Smooth muscle cell (in vitro differentiated cells): ENCODE data around the gene CDK17. TPM values are rescaled to one million over a fixed set of nuclear protein-coding genes. Genes with fewer than 3 reads are reported as not detected.

ENCODE experiments used
- DNase-seq: peaks from one replicate; lab custom pipeline; 2025; ENCODE audit not compliant: unreplicated experiment; lab: John Stamatoyannopoulos, UW
- H2AFZ ChIP-seq: fragments of 200-600 bp; sonication (generic); 2 replicates; pipeline ENCODE4 v1.6.0; 2016; ENCODE audit warnings: antibody characterized with exemption, low read depth, mild to moderate bottlenecking
- H3F3A ChIP-seq: fragments of 200-600 bp; sonication (generic); 2 replicates; pipeline ENCODE4 v1.6.0; 2017; ENCODE audit warnings: antibody characterized with exemption, low read depth
- H3K27ac ChIP-seq: fragments of 200-600 bp; sonication (generic); 2 replicates; pipeline ENCODE4 v1.5.1; 2016; ENCODE audit warnings: low read depth, mild to moderate bottlenecking
- H3K27me3 ChIP-seq: fragments of 200-600 bp; sonication (generic); 2 replicates; pipeline ENCODE4 v1.6.1; 2016; ENCODE audit warnings: low read depth, mild to moderate bottlenecking
- H3K36me3 ChIP-seq: fragments of 200-600 bp; sonication (generic); 2 replicates; pipeline ENCODE4 v1.5.1; 2016; ENCODE audit warnings: low read depth
- H3K4me1 ChIP-seq: fragments of 200-600 bp; sonication (generic); 2 replicates; pipeline ENCODE4 v1.5.1; 2016; ENCODE audit warnings: low read depth
- H3K4me2 ChIP-seq: fragments of 200-600 bp; sonication (generic); 2 replicates; pipeline ENCODE4 v1.6.0; 2016; ENCODE audit warnings: mild to moderate bottlenecking
- H3K4me3 ChIP-seq: fragments of 200-600 bp; sonication (generic); 2 replicates; pipeline ENCODE4 v1.5.1; 2016; ENCODE audit warnings: mild to moderate bottlenecking
- H3K79me2 ChIP-seq: fragments of 200-600 bp; sonication (generic); 2 replicates; pipeline ENCODE4 v1.6.0; 2016; ENCODE audit warnings: low read depth, mild to moderate bottlenecking
- H3K9ac ChIP-seq: fragments of 200-600 bp; sonication (generic); 2 replicates; pipeline ENCODE4 v1.6.0; 2016; ENCODE audit warnings: low read depth
- H3K9me3 ChIP-seq: fragments of 200-600 bp; sonication (generic); replicated peaks from 2 replicates; pipeline ENCODE4 v1.5.1; 2016; ENCODE audit warnings: low read depth
- H4K20me1 ChIP-seq: fragments of 200-600 bp; sonication (generic); 2 replicates; pipeline ENCODE4 v1.6.0; 2016; ENCODE audit warnings: low read depth
- CTCF ChIP-seq: fragments of 200-600 bp; sonication (generic); IDR thresholded peaks from 2 replicates; pipeline ENCODE4 v1.5.1; 2017; ENCODE audit warnings: borderline replicate concordance, mild to moderate bottlenecking, antibody characterized with exemption; ENCODE audit not compliant: insufficient read depth, poor library complexity, severe bottlenecking
- WGBS: methylation state at CpG from one replicate; pipeline ENCODE4 v1.1.7; 2016; ENCODE audit warnings: low lambda C conversion rate; 5-methylcytosine and 5-hydroxymethylcytosine counted together
- polyA plus RNA-seq: library from polyadenylated mRNA; unstranded; fragments of >200 nt; fragmentation: Nextera tagmentation; extraction: Ambion mirVana; gene quantifications from 2 replicates; pipeline ENCODE4 v1.2.1, GENCODE V29; 2016
- total RNA-seq: library from RNA; depleted of rRNA; stranded (reverse); fragments of >200 nt; gene quantifications from 2 replicates; pipeline ENCODE4 v1.2.3, GENCODE V29; 2014

Gene CDK17
- total and polyA plus RNA-seq, 2 experiments from 2014 or later = 16.0 to 49.8 TPM

- H4K20me1 ChIP-seq = no peaks in the 10 kb centered on the region
- no peaks in the 10 kb centered on the region for H3K4me1 ChIP-seq
- 93% methylated on average over 6 of the region's 6 CpGs for WGBS
- H3K9ac ChIP-seq = no peak overlapping the region
- peaks cover 22% of the 10 kb centered on the region for H3K36me3 ChIP-seq
- no peak overlapping the region for H3K27ac ChIP-seq
- DNase-seq = no peak
- H3F3A ChIP-seq = peaks cover 3% of the 10 kb centered on the region
- H2AFZ ChIP-seq = no peak overlapping the region
- TF ChIP-seq CTCF = no peak
- no peak overlapping the region for H3K4me2 ChIP-seq
- no peak overlapping the region for H3K4me3 ChIP-seq
- H3K27me3 ChIP-seq = no peaks in the 10 kb centered on the region
- H3K9me3 ChIP-seq = no peaks in the 10 kb centered on the region
- H3K79me2 ChIP-seq = no peaks in the 10 kb centered on the region
Observed at GRCh38 chr12:96295532-96296160, 104.6 kb downstream of the CDK17 start.

- TF ChIP-seq CTCF = no peak
- Histone ChIP-seq H4K20me1 (no peaks in the 10 kb centered on the region), H3K9ac (no peak overlapping the region), H3K9me3 (no peaks in the 10 kb centered on the region), H3K27me3 (no peaks in the 10 kb centered on the region), H3K79me2 (no peaks in the 10 kb centered on the region), H3F3A (peaks cover 3% of the 10 kb centered on the region), H3K4me2 (no peak overlapping the region), H3K36me3 (peaks cover 22% of the 10 kb centered on the region), H2AFZ (no peak overlapping the region), H3K27ac (no peak overlapping the region), H3K4me1 (no peaks in the 10 kb centered on the region), H3K4me3 (no peak overlapping the region)
- WGBS = 72% methylated on average over 3 of the region's 3 CpGs
- no peak for DNase-seq
Observed at GRCh38 chr12:96294831-96295230, 105.4 kb downstream of the CDK17 start.

- Histone ChIP-seq H3K4me2 (no peak overlapping the region), H3K27ac (no peak overlapping the region), H3K4me1 (peaks cover 4% of the 10 kb centered on the region), H4K20me1 (no peaks in the 10 kb centered on the region), H3K9ac (no peak overlapping the region), H3K27me3 (no peaks in the 10 kb centered on the region), H3K9me3 (no peaks in the 10 kb centered on the region), H3F3A (peaks cover 3% of the 10 kb centered on the region), H3K36me3 (peaks cover 23% of the 10 kb centered on the region), H3K4me3 (no peak overlapping the region), H3K79me2 (no peaks in the 10 kb centered on the region), H2AFZ (no peak overlapping the region)
- TF ChIP-seq CTCF = no peak
- no peak for DNase-seq
- WGBS = 98% methylated on average over 2 of the region's 2 CpGs
Observed at GRCh38 chr12:96293093-96293492, 107.1 kb downstream of the CDK17 start.

- Histone ChIP-seq H3K9me3 (no peaks in the 10 kb centered on the region), H3K4me2 (no peak overlapping the region), H4K20me1 (no peaks in the 10 kb centered on the region), H3K36me3 (peaks cover 31% of the 10 kb centered on the region), H3K27ac (no peak overlapping the region), H3F3A (no peaks in the 10 kb centered on the region), H2AFZ (no peak overlapping the region), H3K4me3 (no peak overlapping the region), H3K27me3 (no peaks in the 10 kb centered on the region), H3K4me1 (peaks cover 4% of the 10 kb centered on the region), H3K79me2 (no peaks in the 10 kb centered on the region), H3K9ac (no peak overlapping the region)
- no peak for DNase-seq
- 91% methylated on average over 5 of the region's 5 CpGs for WGBS
- no peak for TF ChIP-seq CTCF
Observed at GRCh38 chr12:96289067-96289466, 111.2 kb downstream of the CDK17 start.
